Endothelial cell of umbilical vein (primary cell): ENCODE results near the gene HCST.

Experiments
- CTCF ChIP-seq, 2 donors: IDR thresholded peaks; 1 replicate in 1 of 2; 2 replicates in 1 of 2; pipeline ENCODE4 v1.5.1; 2011; ENCODE audit warnings: low read length in 2 of 2, mild to moderate bottlenecking in 2 of 2, moderate library complexity in 2 of 2, control low read depth in 1 of 2, inconsistent platforms in 1 of 2, low read depth in 1 of 2; ENCODE audit not compliant: insufficient read depth in 1 of 2; ENCODE audit errors: extremely low read depth in 1 of 2
- EZH2 ChIP-seq: IDR thresholded peaks from 2 replicates; pipeline ENCODE4 v1.6.1; 2012; ENCODE audit warnings: borderline replicate concordance, low read depth, mild to moderate bottlenecking, moderate library complexity, low read length, inconsistent platforms; ENCODE audit not compliant: severe bottlenecking
- FOS ChIP-seq: IDR thresholded peaks from 2 replicates; pipeline ENCODE4 v1.6.1; 2011; ENCODE audit warnings: mild to moderate bottlenecking, low read length, moderate library complexity, borderline replicate concordance; ENCODE audit not compliant: insufficient read depth
- GATA2 ChIP-seq: IDR thresholded peaks from 2 replicates; pipeline ENCODE4 v1.7.0; 2011; ENCODE audit warnings: low read depth, mild to moderate bottlenecking, moderate library complexity, mixed read lengths, low read length; ENCODE audit not compliant: insufficient read length, insufficient read depth
- JUN ChIP-seq: IDR thresholded peaks from 2 replicates; pipeline ENCODE4 v1.6.1; 2011; ENCODE audit warnings: borderline replicate concordance, low read depth; ENCODE audit not compliant: insufficient read length, insufficient read depth
- MAX ChIP-seq: IDR thresholded peaks from 2 replicates; pipeline ENCODE4 v1.6.1; 2011; ENCODE audit not compliant: insufficient read depth, insufficient read length
- POLR2A ChIP-seq: IDR thresholded peaks from 2 replicates; pipeline ENCODE4 v1.6.1; 2012; ENCODE audit warnings: low read depth, mild to moderate bottlenecking, control low read depth, low read length
- POLR2AphosphoS5 ChIP-seq: IDR thresholded peaks from 2 replicates; pipeline ENCODE4 v1.6.1; 2012; ENCODE audit warnings: low read depth, mild to moderate bottlenecking, control low read depth, low read length, moderate library complexity; ENCODE audit not compliant: insufficient read depth

- no peak for TF ChIP-seq MAX
- no peak for TF ChIP-seq CTCF (IDR thresholded peaks at IDR 0.05; ENCODE audit: extremely low read depth in 1 of 2, insufficient read depth in 1 of 2, low read depth in 1 of 2, low read length in 2 of 2)
- no peak for TF ChIP-seq POLR2AphosphoS5
- no peak for TF ChIP-seq FOS
- no peak for TF ChIP-seq POLR2A
- no peak for TF ChIP-seq EZH2
- no peak for TF ChIP-seq JUN
- TF ChIP-seq GATA2: no peak
These were observed 11.3 kb downstream of the HCST start for GRCh38 chr19:35913589-35913988.
